22Rv1 (cell line): Measurements from ENCODE around the gene LRRC38.

Experiments used
- ZFX ChIP-seq: fragments of 450-650 bp; IDR thresholded peaks from 2 replicates; pipeline ENCODE4 v1.6.1; 2017; ENCODE audit warnings: antibody characterized with exemption, borderline replicate concordance
- TF ChIP-seq, protein P1 (sequence below): fragments of 450-650 bp; IDR thresholded peaks from 2 replicates; pipeline ENCODE4 v1.5.1; 2017; ENCODE audit warnings: mild to moderate bottlenecking

GRCh38 chr1:13517193-13517812 is 3.5 kb upstream of the LRRC38 start:
- TF ChIP-seq, protein P1, sequence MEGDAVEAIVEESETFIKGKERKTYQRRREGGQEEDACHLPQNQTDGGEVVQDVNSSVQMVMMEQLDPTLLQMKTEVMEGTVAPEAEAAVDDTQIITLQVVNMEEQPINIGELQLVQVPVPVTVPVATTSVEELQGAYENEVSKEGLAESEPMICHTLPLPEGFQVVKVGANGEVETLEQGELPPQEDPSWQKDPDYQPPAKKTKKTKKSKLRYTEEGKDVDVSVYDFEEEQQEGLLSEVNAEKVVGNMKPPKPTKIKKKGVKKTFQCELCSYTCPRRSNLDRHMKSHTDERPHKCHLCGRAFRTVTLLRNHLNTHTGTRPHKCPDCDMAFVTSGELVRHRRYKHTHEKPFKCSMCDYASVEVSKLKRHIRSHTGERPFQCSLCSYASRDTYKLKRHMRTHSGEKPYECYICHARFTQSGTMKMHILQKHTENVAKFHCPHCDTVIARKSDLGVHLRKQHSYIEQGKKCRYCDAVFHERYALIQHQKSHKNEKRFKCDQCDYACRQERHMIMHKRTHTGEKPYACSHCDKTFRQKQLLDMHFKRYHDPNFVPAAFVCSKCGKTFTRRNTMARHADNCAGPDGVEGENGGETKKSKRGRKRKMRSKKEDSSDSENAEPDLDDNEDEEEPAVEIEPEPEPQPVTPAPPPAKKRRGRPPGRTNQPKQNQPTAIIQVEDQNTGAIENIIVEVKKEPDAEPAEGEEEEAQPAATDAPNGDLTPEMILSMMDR = peak; percentile 66
- TF ChIP-seq ZFX = no peak
